ENCODE measurements around the gene LSS.

- TF ChIP-seq POLR2A (IDR thresholded peaks at IDR 0.05), result no peak
- no peak for TF ChIP-seq CTCF (IDR thresholded peaks at IDR 0.05)
- TF ChIP-seq EP300 (IDR thresholded peaks at IDR 0.05), result no peak
- TF ChIP-seq POLR2AphosphoS5 (IDR thresholded peaks at IDR 0.05), result no peak
These were observed 78.5 kb downstream of the LSS start for GRCh38 chr21:46150073-46150472.
